Measurements from ENCODE around the gene IRF8. TPM values are rescaled to one million over a fixed set of nuclear protein-coding genes. Genes with fewer than 3 reads are reported as not detected.

The IRF8 gene
- polyA plus RNA-seq, 3 donors from 2014 or later, result 69.7 to 92.8 (median 73.6) TPM

Other genes with a start within 250 kb of the IRF8 start
- gene GINS2, start 210.2 kb upstream of the IRF8 start, polyA plus RNA-seq, result 1 to 10 TPM in 2 of 3 donors, not detected in 1; 2.0 to 2.1 TPM
- 1 to 10 TPM; 5.0 to 9.0 (median 7.4) TPM for gene C16orf74, start 148.1 kb upstream of the IRF8 start, polyA plus RNA-seq
- 10 to 100 TPM; 25.4 to 34.6 (median 26.1) TPM for gene EMC8, start 99.6 kb upstream of the IRF8 start, polyA plus RNA-seq
- 1,000 to 10,000 TPM in 2 of 3 donors, 100 to 1,000 TPM in 1; 784 to 1,292 (median 1,022) TPM for gene COX4I1, start 99.5 kb upstream of the IRF8 start, polyA plus RNA-seq

All from immature natural killer cell (primary cell).